HCT116 (cell line): ENCODE results near the gene TMEM116. TPM values are rescaled to one million over a fixed set of nuclear protein-coding genes. Genes with fewer than 3 reads are reported as not detected.

Experiments
- ATAC-seq: fragments of 200-7000 bp; cut with Tn5 transposase; 2 replicates; pipeline ENCODE4 v1.9.1; 2020; ENCODE audit warnings: mild to moderate bottlenecking, moderate library complexity
- BruUV-seq: library from RNA; stranded (reverse); fragments of 400-500 nt; replicated peaks from 2 replicates; lab custom pipeline; 2021; lab: Mats Ljungman, UMichigan
- CTCF ChIA-PET: fragments of 300-600 bp; sonication (Branson Sonifier 250); formaldehyde crosslinking; loops from one replicate; lab custom pipeline; 2021; ENCODE audit warnings: antibody characterized with exemption; lab: Charles Lee
- POLR2A ChIA-PET: fragments of 300-600, 350-600 bp; sonication (Branson Sonifier 250); formaldehyde crosslinking; loops from one replicate; lab custom pipeline; 2021; ENCODE audit warnings: antibody characterized with exemption; lab: Charles Lee
- RAD21 ChIA-PET, 2 experiments: fragments of 300-600 bp; sonication (Branson Sonifier 250); formaldehyde crosslinking; loops; one replicate each; lab custom pipeline; 2023; ENCODE audit warnings: low total read pairs in 2 of 2; ENCODE audit not compliant: uncharacterized antibody in 2 of 2, unreplicated experiment in 2 of 2, low non-redundant PET in 1 of 2; lab: Charles Lee
- DNase-seq: peaks from one replicate; pipeline ENCODE4 v3.0.0-alpha.2; 2010; ENCODE audit warnings: low read depth, low spot score
- H2AFZ ChIP-seq: fragments of 200-600 bp; shearing (Covaris generic), sonication (generic); 2 replicates; pipeline ENCODE4 v1.6.1; 2017; ENCODE audit warnings: low read depth, mixed run types, mixed read lengths, antibody characterized with exemption, low read length; ENCODE audit not compliant: poor library complexity, severe bottlenecking
- H3K27ac ChIP-seq: 2 replicates; pipeline ENCODE4 v1.5.1; 2012; ENCODE audit warnings: low read depth, low read length
- H3K27me3 ChIP-seq: fragments of 200-600 bp; sonication (generic); 2 replicates; pipeline ENCODE4 v1.6.1; 2016; ENCODE audit warnings: mixed run types, low read length, mixed read lengths; ENCODE audit not compliant: insufficient read depth
- H3K36me3 ChIP-seq, 2 experiments: fragments of 200-500 bp in 1 of 2; fragments of 200-600 bp in 1 of 2; sonication (Bioruptor generic) in 1 of 2; sonication (generic) in 1 of 2; 2 replicates each; pipeline versions ENCODE4 v1.5.1 to v1.6.1; 2014 to 2016; ENCODE audit warnings: low read length in 2 of 2, inconsistent platforms in 1 of 2, mixed read lengths in 1 of 2, mixed run types in 1 of 2; ENCODE audit not compliant: insufficient read depth in 2 of 2, control insufficient read depth in 1 of 2
- H3K4me1 ChIP-seq, 2 experiments: fragments of 200-600 bp in 1 of 2; sonication (generic) in 1 of 2; 2 replicates each; pipeline versions ENCODE4 v1.5.1 to v1.6.1; 2012 to 2017; ENCODE audit warnings: low read length in 2 of 2, inconsistent platforms in 1 of 2, mild to moderate bottlenecking in 1 of 2, mixed read lengths in 1 of 2, mixed run types in 1 of 2, moderate library complexity in 1 of 2; ENCODE audit not compliant: insufficient read depth in 2 of 2, control insufficient read depth in 1 of 2
- H3K4me2 ChIP-seq: fragments of 200-600 bp; sonication (generic); 2 replicates; pipeline ENCODE4 v1.6.1; 2017; ENCODE audit warnings: mixed run types, low read length, mixed read lengths
- H3K4me3 ChIP-seq, 2 experiments: fragments of 200-600 bp in 1 of 2; sonication (generic) in 1 of 2; replicated peaks in 1 of 2; 2 replicates each; pipeline ENCODE4 v1.5.1; 2011 to 2016; ENCODE audit warnings: low read length in 2 of 2, control low read depth in 1 of 2, low read depth in 1 of 2, mild to moderate bottlenecking in 1 of 2, mixed read lengths in 1 of 2, mixed run types in 1 of 2
- H3K79me2 ChIP-seq: fragments of 200-600 bp; sonication (generic); 2 replicates; pipeline ENCODE4 v1.6.1; 2017; ENCODE audit warnings: mild to moderate bottlenecking, mixed run types, low read length, moderate library complexity, mixed read lengths; ENCODE audit not compliant: insufficient read depth
- H3K9ac ChIP-seq: fragments of 200-600 bp; sonication (generic); 2 replicates; pipeline ENCODE4 v1.6.1; 2016; ENCODE audit warnings: low read length, mixed read lengths
- H3K9me2 ChIP-seq: fragments of 200-600 bp; sonication (generic), shearing (Covaris generic); 2 replicates; pipeline ENCODE4 v1.6.1; 2017; ENCODE audit warnings: mixed run types, mild to moderate bottlenecking, moderate library complexity; ENCODE audit not compliant: insufficient read depth
- H3K9me3 ChIP-seq, 2 experiments: fragments of 200-500 bp in 1 of 2; fragments of 200-600 bp in 1 of 2; sonication (Bioruptor generic) in 1 of 2; sonication (generic) in 1 of 2; 2 replicates each; pipeline ENCODE4 v1.6.1; 2014 to 2017; ENCODE audit warnings: low read length in 2 of 2, mixed read lengths in 2 of 2, inconsistent platforms in 1 of 2, low read depth in 1 of 2, mild to moderate bottlenecking in 1 of 2, mixed run types in 1 of 2, moderate library complexity in 1 of 2; ENCODE audit not compliant: control insufficient read depth in 1 of 2, insufficient read depth in 1 of 2
- H4K20me1 ChIP-seq: fragments of 200-600 bp; sonication (generic), shearing (Covaris generic); 2 replicates; pipeline ENCODE4 v1.6.1; 2017; ENCODE audit warnings: mixed run types, mild to moderate bottlenecking, moderate library complexity; ENCODE audit not compliant: insufficient read depth
- CBX3 ChIP-seq: IDR thresholded peaks from 2 replicates; pipeline ENCODE4 v1.6.1; 2012; ENCODE audit warnings: low read depth
- CEBPB ChIP-seq: IDR thresholded peaks from 2 replicates; pipeline ENCODE4 v1.6.1; 2012; ENCODE audit warnings: low read depth
- CTCF ChIP-seq, 3 experiments: fragments of 200-600 bp in 1 of 3; sonication (generic) in 1 of 3; IDR thresholded peaks in 2 of 3; conservative IDR thresholded peaks in 1 of 3; 2 replicates each; pipeline ENCODE4 v1.5.1; 2012 to 2017; ENCODE audit warnings: low read depth in 2 of 3, low read length in 2 of 3, antibody characterized with exemption in 1 of 3, borderline replicate concordance in 1 of 3, control low read depth in 1 of 3, mild to moderate bottlenecking in 1 of 3, mixed read lengths in 1 of 3, mixed run types in 1 of 3, moderate library complexity in 1 of 3; ENCODE audit not compliant: insufficient read depth in 1 of 3
- EGR1 ChIP-seq: IDR thresholded peaks from 2 replicates; pipeline ENCODE4 v1.6.1; 2012; ENCODE audit warnings: low read depth
- ELF1 ChIP-seq: IDR thresholded peaks from 2 replicates; pipeline ENCODE4 v1.6.1; 2012; ENCODE audit warnings: low read depth, borderline replicate concordance
- EZH2 ChIP-seq: fragments of 200-600 bp; sonication (generic); IDR thresholded peaks from 2 replicates; pipeline ENCODE4 v1.6.1; 2017; ENCODE audit warnings: antibody characterized with exemption, mixed run types
- FOSL1 ChIP-seq: IDR thresholded peaks from 2 replicates; pipeline ENCODE4 v1.6.1; 2012; ENCODE audit warnings: low read depth
- RAD21 ChIP-seq: IDR thresholded peaks from 2 replicates; pipeline ENCODE4 v1.6.1; 2012; ENCODE audit warnings: low read depth, mild to moderate bottlenecking
- REST ChIP-seq: IDR thresholded peaks from 2 replicates; pipeline ENCODE4 v1.6.1; 2012; ENCODE audit warnings: low read depth
- SIN3A ChIP-seq: IDR thresholded peaks from 2 replicates; pipeline ENCODE4 v1.6.1; 2012; ENCODE audit warnings: low read depth
- SP1 ChIP-seq: IDR thresholded peaks from 2 replicates; pipeline ENCODE4 v1.6.1; 2012; ENCODE audit warnings: low read depth
- SRF ChIP-seq: IDR thresholded peaks from 2 replicates; pipeline ENCODE4 v1.6.1; 2012; ENCODE audit warnings: low read depth
- YY1 ChIP-seq: IDR thresholded peaks from 2 replicates; pipeline ENCODE4 v1.6.1; 2011; ENCODE audit warnings: low read length, low read depth, moderate library complexity, mild to moderate bottlenecking; ENCODE audit not compliant: insufficient replicate concordance; ENCODE audit errors: extremely low read depth
- ZFX ChIP-seq: fragments of 450-650 bp; IDR thresholded peaks from 2 replicates; pipeline ENCODE4 v1.6.1; 2017
- ZNF274 ChIP-seq: fragments of 200-500 bp; sonication (Bioruptor generic); IDR thresholded peaks from 2 replicates; pipeline ENCODE4 v1.6.1; 2014; ENCODE audit warnings: mild to moderate bottlenecking, low read depth, low read length, inconsistent platforms
- intact Hi-C: fragments of 100-400 bp; cut with micrococcal nuclease; formaldehyde crosslinking; loops from 2 replicates; pipeline ENCODE4 v1.10.0; 2022
- total RNA-seq: library from RNA; stranded (reverse); gene quantifications from one replicate; pipeline ENCODE4 v1.2.1, GENCODE V29; 2021; ENCODE audit not compliant: unreplicated experiment
- TF ChIP-seq, protein P1 (sequence below): IDR thresholded peaks from 2 replicates; pipeline ENCODE4 v1.6.1; 2012
- TF ChIP-seq, protein P2 (sequence below): IDR thresholded peaks from 2 replicates; pipeline ENCODE4 v1.6.1; 2012

Gene TMEM116
- total RNA-seq, 1 experiment from 2014 or later, result 6.8 TPM

DNA sequence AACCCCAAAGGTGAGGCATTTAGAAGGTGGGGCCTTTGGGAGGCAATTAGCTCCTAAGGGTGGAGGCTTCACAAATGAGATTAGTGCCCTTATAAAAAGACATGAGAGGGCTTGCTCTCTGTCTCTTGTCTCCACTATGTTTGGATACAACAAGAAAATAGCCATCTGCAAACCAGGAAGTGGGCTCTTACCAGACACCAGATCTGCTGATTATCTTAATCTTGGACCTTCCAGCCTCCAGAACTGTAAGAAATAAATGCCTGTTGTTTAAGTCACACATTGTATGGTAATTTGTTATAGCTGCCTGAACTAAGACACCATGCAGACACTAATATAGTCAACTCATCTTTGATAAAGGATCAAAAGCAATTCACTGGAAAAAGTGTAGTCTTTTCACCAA is 34.4 kb downstream of the TMEM116 start:
- Histone ChIP-seq H3K9me2 (no peaks in the 10 kb centered on the region), H3K27ac (no peak overlapping the region), H3K4me1 (no peaks in the 10 kb centered on the region), H3K4me3 (no peak overlapping the region), H3K9ac (no peak overlapping the region), H3K4me2 (no peak overlapping the region), H2AFZ (no peak overlapping the region), H3K36me3 (no peaks in the 10 kb centered on the region), H4K20me1 (no peaks in the 10 kb centered on the region), H3K27me3 (no peaks in the 10 kb centered on the region), H3K79me2 (no peaks in the 10 kb centered on the region), H3K9me3 (no peaks in the 10 kb centered on the region)
- DNase-seq, result no peak
- POLR2A ChIA-PET, result no interaction called here
- CTCF ChIA-PET, result no interaction called here
- intact Hi-C loops, result no loop called here
- BruUV-seq, result no TSS peak
- TF ChIP-seq YY1, result no peak
- no peak for TF ChIP-seq CEBPB
- TF ChIP-seq, protein P1, sequence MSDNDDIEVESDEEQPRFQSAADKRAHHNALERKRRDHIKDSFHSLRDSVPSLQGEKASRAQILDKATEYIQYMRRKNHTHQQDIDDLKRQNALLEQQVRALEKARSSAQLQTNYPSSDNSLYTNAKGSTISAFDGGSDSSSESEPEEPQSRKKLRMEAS, result no peak
- no peak for TF ChIP-seq CBX3
- no peak for TF ChIP-seq SRF
- no peak for TF ChIP-seq EGR1
- no peak for TF ChIP-seq REST
- TF ChIP-seq SP1, result no peak
- TF ChIP-seq ELF1, result no peak
- TF ChIP-seq RAD21, result no peak
- no peak for TF ChIP-seq ZNF274
- TF ChIP-seq CTCF (IDR thresholded peaks at IDR 0.05 in 2 of 3, conservative IDR thresholded peaks at IDR 0.05 in 1 of 3; ENCODE audit: borderline replicate concordance in 1 of 3, insufficient read depth in 1 of 3, low read depth in 2 of 3, low read length in 2 of 3), result no peak
- no peak for TF ChIP-seq FOSL1
- TF ChIP-seq SIN3A, result no peak
- no peak for TF ChIP-seq ZFX
- TF ChIP-seq EZH2, result no peak
- TF ChIP-seq, protein P2, sequence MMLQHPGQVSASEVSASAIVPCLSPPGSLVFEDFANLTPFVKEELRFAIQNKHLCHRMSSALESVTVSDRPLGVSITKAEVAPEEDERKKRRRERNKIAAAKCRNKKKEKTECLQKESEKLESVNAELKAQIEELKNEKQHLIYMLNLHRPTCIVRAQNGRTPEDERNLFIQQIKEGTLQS, result no peak
- RAD21 ChIA-PET, result no interaction called here
- ATAC-seq, result no peak
